ENCODE results near the gene NDUFS7. TPM values are rescaled to one million over a fixed set of nuclear protein-coding genes. Genes with fewer than 3 reads are reported as not detected.

NDUFS7 gene
- 44.2 and 59.3 TPM in 2 replicates for total RNA-seq (2014; rRNA removed; shearing (Covaris generic))
- polyA plus RNA-seq (2015; cell fraction: cytosol; rRNA removed), result 87.7 and 136 TPM in 2 replicates
- polyA plus RNA-seq (2015; cell fraction: nucleus; rRNA removed), result 83.9 and 89.8 TPM in 2 replicates

DNA sequence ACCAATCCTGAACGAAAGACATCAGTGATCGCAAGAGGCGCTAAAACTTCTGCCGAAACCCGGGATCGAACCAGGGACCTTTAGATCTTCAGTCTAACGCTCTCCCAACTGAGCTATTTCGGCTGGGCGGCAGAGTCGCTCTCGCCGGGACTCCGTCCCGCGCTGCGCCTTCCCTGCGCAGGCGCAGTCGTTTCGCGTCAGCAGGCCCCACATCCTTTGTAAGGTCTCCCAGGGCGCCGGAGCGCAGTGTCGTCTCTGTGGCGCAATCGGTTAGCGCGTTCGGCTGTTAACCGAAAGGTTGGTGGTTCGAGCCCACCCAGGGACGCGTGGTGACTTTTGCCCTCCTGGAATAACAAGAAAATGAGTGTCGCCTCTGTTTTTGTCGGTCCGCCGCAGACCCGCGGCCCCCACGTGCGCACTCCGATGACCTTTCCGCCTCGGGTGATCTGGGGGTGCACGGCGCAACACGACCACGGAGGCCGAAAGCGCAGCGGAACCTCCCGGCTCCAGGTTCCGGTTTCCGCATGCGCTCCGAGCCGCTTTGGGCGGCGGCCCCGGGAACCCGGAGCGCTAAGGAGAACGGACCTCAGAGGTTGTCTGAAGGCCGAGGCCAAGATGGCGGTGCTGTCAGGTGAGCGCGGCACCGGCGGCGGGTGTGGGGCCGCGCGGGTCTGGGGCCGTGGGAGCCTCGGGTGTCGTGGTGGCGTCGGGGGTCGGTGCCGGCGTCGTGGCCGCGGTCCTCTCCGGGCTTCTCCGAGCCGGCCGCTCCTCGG, at the start of gene NDUFS7:
TSS of gene NDUFS7 (plus strand) at position 596 of the 773 bp plus-strand sequence. CDS start at position 616, 20 bp downstream.
- DNase-seq (ENCODE audit: low read depth, low spot score), result peak; percentile 78
- in situ Hi-C loops (cut with HindIII; ENCODE audit: low pct_unique_long_range_greater_than_20kb, low sequenced_read_pairs), result no loop called here

DNA sequence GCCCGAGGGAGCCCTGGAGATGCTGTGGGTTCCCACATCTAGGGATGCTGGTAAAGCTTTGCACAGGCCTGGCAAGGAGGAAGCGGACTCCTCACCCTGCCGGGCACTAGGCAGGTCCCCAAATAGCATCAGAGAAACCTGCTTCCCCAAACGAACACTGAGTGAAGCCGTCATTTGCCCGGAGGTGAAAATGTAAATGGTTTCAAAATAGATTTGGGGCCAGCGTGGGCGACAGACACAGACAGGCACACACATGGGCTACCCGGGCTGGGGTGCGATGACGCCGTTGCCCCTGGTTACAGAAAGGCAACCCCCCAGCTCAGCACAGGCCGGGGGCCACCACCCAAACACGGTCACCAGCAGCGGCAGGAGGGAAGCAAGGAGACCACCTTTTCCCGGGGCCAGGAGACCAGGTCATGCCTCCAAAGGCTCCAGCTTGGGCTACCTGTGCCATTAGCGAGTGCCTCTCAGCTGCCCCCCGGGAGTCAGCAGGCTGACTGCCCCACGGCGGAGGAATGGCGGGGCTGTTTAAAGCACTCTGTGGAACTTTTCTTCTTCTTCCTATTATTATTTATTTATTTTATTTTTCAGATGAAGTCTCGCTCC, 47.5 kb upstream of the NDUFS7 start:
- in situ Hi-C loops (cut with HindIII; ENCODE audit: low pct_unique_long_range_greater_than_20kb, low sequenced_read_pairs), result no loop called here
- DNase-seq (ENCODE audit: low read depth, low spot score), result no peak

DNA sequence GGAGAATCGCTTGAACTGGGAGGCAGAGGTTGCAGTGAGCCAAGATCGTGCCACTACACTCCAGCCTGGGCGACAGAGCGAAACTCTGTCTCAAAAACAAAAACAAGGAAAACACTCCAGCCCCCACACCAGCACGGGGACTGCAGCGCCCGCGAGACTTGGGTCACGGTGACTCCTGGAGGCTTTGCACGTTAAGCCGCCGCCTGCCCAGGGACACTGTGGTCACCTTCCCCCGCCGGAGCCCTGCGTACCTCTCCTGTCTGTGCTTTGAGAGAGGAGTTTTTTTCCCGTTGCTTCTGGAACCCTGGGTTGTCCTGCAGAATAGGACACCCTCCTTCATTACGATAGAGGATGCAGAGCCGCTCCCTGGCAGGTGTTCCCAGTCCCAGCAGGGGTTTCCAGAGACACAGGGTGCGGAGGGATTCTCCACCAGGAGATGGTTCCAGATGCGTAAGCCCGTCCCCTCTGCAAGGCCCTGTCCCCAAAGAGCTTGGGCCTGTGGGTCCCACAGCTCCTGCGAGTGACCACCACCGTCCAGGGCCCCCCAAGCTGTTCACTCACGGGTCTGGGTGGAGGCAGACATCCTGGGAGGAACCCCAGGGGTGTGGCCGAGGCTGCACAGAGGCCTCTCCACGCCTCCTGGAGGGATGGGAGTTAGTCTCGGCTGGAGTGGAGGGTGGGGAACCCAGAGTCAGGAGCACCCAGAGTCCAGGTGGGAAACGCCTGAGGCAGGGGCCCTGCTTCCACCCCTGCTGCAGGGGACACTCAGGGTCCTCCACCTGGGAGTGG, 42.8 kb upstream of the NDUFS7 start:
- in situ Hi-C loops (cut with HindIII; ENCODE audit: low pct_unique_long_range_greater_than_20kb, low sequenced_read_pairs), result no loop called here
- no peak for DNase-seq (ENCODE audit: low read depth, low spot score)

DNA sequence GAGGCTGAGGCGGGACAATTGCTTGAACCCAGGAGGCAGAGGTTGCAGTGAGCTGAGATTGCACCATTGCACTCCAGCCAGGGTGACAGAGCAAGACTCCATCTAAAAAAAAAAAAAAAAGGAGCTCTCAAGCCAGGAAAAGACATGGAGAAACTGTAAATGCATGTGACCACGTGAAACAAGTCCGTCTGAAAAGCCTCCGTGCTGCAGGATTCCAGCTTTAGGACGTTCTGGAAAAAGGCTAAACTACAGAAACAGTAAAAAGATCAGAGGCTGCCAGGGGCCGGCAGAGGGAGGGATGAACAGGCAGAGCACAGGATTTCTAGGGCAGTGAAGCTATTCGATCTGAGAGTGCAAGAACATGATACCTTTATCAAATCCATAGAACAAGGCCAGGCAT, 40.7 kb upstream of the NDUFS7 start:
- peak; percentile 2 for DNase-seq (ENCODE audit: low read depth, low spot score)
- in situ Hi-C loops (cut with HindIII; ENCODE audit: low pct_unique_long_range_greater_than_20kb, low sequenced_read_pairs), result no loop called here

DNA sequence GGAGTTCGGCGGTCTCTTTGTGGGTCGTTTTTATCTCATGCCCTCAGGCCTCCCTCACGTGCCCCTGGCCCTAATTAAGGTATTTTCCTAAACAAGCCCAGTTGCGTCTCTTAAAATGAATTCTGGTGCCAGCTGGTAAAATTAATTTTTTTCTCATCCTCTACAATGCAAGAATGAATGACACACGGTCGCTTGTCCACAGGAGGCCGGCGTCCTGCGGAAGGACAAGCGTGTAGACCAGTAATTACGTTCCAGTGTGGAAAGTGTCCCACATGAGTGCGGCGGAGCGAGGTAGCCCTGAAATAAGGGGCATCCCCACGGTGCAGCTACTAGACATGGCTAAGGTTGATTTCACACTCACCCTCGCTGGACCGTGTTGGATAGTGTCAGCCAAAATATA, 34.5 kb upstream of the NDUFS7 start:
- in situ Hi-C loops (cut with HindIII; ENCODE audit: low pct_unique_long_range_greater_than_20kb, low sequenced_read_pairs), result no loop called here
- DNase-seq (ENCODE audit: low read depth, low spot score), result no peak

- in situ Hi-C loops (cut with HindIII; ENCODE audit: low pct_unique_long_range_greater_than_20kb, low sequenced_read_pairs), result no loop called here
- no peak for DNase-seq (ENCODE audit: low read depth, low spot score)
Measured at GRCh38 chr19:1350867-1351266, 32.8 kb upstream of the NDUFS7 start.

DNA sequence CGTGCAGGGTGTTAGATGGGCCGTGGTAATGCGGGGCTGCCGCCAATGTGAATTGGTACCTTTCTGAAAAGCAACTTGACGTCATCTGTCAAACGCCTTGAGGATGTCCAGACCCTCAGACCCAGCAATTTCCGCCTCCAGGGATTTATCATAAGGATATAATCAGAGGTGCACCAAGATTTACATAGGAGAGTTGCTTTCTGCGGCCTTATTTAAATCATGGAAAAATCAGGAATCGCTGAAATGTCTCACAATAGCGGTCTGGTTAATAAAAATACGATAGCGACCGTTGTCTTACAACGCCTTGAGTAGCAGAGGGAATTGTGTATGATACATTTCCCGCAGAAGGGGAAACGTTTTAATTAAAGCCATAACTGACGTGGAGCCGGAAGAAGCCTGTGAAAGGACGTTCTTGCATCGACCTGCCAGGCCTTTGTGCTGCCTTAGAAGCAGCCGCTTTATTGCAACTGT, 32.3 kb upstream of the NDUFS7 start:
- no peak for DNase-seq (ENCODE audit: low read depth, low spot score)
- in situ Hi-C loops (cut with HindIII; ENCODE audit: low pct_unique_long_range_greater_than_20kb, low sequenced_read_pairs), result no loop called here

DNA sequence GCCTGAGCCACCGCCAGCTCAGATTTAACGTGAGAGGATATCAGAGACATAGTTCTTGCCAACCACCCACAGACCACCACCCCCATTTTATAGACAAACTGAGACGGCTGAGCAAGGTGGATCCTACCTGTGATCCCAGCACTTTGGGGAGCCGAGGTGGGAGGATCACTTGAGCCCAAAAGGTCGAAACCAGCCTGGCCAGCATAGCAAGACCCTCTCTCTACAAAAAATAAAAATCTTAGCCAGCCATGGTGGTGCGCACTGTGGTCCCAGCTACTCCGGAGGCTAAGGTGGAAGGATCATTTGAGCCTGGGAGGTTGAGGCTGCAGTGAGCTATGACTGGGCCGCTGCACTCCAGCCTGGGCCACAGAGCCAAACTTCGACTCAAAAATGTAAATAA, 30.6 kb upstream of the NDUFS7 start:
- no peak for DNase-seq (ENCODE audit: low read depth, low spot score)
- in situ Hi-C loops (cut with HindIII; ENCODE audit: low pct_unique_long_range_greater_than_20kb, low sequenced_read_pairs), result no loop called here

DNA sequence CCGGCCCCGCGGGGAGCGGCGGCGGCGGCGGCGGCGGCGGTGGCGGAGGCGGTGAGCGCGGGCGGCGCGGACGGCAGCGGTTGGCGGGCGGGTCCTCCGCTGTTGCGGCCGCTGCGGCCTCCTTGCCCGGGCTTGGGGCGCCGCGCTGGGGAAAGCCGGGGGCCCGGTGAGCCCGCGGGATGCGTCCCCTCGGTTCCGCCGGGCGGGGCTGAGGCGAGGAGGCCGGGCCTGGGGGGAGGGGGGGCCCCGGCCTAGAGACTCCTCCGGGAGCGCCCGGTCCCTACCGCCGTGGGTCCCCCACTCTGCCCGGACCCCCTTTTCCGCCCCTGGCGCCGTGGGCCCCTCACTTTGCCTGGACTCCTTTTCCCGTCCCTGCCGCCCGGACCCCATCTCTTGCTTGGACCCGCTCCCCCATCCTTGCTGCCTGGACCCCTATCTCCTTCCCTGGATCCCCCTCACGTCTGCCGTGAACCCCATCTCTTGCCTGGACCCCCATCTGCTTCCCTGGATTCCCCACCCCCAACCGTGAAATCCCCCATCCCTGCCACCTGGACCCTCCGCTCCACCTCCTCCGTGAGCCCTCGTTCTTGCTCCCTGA, 28.6 kb upstream of the NDUFS7 start:
- DNase-seq (ENCODE audit: low read depth, low spot score), result no peak
- in situ Hi-C loops (cut with HindIII; ENCODE audit: low pct_unique_long_range_greater_than_20kb, low sequenced_read_pairs), result no loop called here

- no peak for DNase-seq (ENCODE audit: low read depth, low spot score)
- in situ Hi-C loops (cut with HindIII; ENCODE audit: low pct_unique_long_range_greater_than_20kb, low sequenced_read_pairs), result no loop called here
Measured at GRCh38 chr19:1355568-1356507, 27.9 kb upstream of the NDUFS7 start.

- no peak for DNase-seq (ENCODE audit: low read depth, low spot score)
Measured at GRCh38 chr19:1356508-1356865, 27.2 kb upstream of the NDUFS7 start.

GRCh38 chr19:1357531-1358109, 26.1 kb upstream of the NDUFS7 start:
- in situ Hi-C loops (cut with HindIII; ENCODE audit: low pct_unique_long_range_greater_than_20kb, low sequenced_read_pairs), result no loop called here
- DNase-seq (ENCODE audit: low read depth, low spot score), result no peak

More at GRCh38 chr19:1356508-1356865, 27.2 kb upstream of the NDUFS7 start:
- in situ Hi-C loops (cut with HindIII; ENCODE audit: low pct_unique_long_range_greater_than_20kb, low sequenced_read_pairs), result no loop called here

- in situ Hi-C loops (cut with HindIII; ENCODE audit: low pct_unique_long_range_greater_than_20kb, low sequenced_read_pairs), result no loop called here
- DNase-seq (ENCODE audit: low read depth, low spot score), result no peak
Measured at GRCh38 chr19:1360126-1360817, 23.4 kb upstream of the NDUFS7 start.

GRCh38 chr19:1360818-1361461, 22.8 kb upstream of the NDUFS7 start:
- no peak for DNase-seq (ENCODE audit: low read depth, low spot score)
- in situ Hi-C loops (cut with HindIII; ENCODE audit: low pct_unique_long_range_greater_than_20kb, low sequenced_read_pairs), result no loop called here

GRCh38 chr19:1361601-1362386, 21.9 kb upstream of the NDUFS7 start:
- no peak for DNase-seq (ENCODE audit: low read depth, low spot score)

More at GRCh38 chr19:1361601-1362386, 21.9 kb upstream of the NDUFS7 start:
- in situ Hi-C loops (cut with HindIII; ENCODE audit: low pct_unique_long_range_greater_than_20kb, low sequenced_read_pairs), result no loop called here
